Dermis blood vessel endothelial cell (primary cell): ENCODE results near the gene PHOX2A. TPM values are rescaled to one million over a fixed set of nuclear protein-coding genes. Genes with fewer than 3 reads are reported as not detected.

Experiments used
- DNase-seq: peaks from one replicate; pipeline ENCODE4 v3.0.0; 2010
- total RNA-seq: library from RNA; depleted of rRNA; stranded (reverse); fragments of >200 nt; gene quantifications from 2 replicates; pipeline ENCODE4 v1.2.3, GENCODE V29; 2014

Gene PHOX2A
- total RNA-seq, 1 donor from 2014 or later: not detected

DNA sequence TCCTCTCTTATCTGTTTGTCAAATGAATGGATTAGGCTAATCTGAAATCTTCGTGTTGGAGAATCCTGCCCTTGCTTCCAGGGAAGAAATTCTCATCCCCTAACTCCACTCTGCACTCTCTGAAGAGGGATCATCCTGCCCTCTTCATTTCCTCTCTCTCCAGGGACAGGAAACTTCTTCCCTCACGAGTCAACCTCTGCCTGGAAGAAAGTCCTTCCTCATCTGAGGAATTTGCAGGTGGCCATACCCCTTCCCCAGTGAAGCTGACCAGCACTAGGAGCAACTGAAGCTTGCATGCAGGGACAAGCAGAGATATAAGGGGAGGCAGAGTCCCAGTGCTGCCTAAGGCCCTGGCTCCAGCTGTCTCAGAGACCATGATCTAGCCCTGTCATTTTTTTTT is 3.6 kb upstream of the PHOX2A start:
- DNase-seq: no peak

DNA sequence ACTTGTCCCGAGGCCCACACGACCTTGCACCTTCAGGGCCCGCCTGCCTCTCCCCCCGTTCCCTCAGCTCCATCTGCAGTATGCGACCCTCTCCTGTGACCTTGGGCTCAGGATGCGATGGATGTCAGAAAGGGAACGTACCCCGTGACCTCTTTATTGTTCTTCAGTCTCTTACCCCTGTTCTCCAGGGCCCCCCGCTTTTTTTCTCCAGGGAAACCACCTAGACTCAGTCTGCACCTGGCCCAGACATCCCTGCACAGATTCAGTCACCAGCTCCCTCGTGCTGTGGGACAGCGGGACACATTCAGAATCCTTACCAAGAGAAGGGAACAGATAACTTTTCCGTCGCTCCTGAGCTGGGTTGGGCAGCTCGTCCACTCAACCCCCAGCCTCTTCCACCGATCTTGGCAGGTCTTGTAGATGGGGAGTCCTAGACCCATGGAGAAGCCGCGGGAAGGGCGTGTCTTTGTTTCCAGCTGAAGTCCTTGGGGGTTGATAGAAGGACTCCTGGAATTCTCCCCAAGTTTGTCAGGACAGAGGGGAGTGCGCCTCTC is 1.4 kb upstream of the PHOX2A start:
- no peak for DNase-seq

DNA sequence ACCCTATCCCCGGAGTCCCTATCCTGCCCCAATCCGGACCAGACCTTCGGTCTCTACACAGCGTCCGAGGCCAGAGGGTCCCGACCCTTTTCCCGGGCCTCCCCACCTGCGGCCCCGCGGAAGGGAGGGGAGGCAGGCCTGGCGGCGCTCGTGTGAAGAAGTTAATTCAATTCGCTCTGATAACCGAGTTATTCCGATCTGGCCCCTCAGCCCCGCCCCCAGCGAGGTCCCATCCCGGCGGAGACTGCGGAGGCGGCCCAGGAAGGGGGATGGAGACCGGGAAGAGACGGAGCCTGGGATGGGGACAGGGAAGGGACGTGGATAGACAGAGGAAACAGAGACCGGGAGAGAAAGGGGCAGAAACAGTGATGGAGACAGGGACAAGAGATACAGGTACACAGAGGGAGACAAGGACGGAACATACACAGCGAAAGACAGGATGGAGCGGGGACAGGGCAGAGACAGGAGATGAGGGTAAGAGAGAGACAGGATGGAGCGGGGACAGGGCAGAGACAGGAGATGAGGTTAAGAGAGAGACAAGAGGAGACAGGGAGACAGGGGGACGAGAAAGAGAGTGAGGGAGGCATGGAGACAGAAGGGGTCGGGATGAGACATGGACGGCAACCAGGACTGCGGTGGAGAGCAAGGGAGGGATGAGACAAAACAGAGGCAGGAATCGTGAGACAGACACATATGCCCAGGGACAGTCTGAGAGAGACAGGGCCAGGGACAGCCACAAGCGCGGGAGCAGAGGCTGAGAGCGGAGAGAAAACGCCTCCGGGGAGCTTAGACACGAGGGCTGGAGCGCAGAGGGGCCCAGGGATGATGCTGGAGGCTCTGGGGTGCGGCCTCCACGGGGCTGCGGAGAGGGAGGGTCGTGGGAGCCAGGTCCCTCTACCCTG is 636 bp upstream of the PHOX2A start:
- DNase-seq: no peak

DNA sequence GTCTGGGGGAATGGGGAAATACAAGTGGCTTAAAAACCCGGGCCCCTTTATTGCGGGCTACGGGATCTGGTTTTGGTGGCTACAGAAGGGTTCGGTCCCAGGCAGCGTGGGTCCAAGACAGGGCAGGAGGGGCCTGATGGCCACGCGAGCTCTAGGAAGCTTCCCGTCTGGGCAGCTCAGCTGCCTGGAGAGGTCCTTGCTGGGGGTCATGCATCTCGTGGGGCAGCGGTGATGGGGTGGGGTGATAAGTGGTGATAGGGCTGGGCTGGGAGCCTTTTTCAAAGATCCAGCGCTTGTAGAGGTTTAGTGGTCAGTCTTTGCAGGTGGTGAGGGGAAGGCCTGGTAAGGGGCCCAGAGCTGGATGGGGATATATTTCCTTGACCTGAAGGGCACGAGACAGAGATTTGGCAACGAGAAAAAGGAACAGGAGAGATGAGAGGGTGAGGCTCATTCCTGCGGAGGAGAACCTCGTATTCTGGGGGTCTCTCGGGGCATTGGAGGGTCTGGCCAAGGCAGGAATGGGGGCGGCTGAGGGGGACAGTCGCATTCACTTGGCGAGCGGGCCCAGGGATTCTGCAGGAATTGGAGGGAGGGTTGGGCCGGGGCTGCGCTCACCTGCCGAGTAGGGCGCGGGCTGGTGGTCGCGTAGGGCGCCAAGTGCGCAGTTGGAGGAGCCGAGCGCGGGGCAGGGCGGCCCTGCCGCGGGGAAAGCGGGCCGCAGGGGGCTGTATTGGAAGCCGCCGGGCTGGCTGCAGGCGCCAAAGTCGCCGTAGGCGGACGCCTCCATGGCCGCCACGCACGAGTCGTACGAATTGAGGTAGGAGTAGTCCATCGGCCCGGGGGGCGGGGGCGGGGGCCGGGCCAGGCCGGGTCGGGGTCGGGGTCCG is 560 bp downstream of the PHOX2A start:
- DNase-seq: no peak

DNA sequence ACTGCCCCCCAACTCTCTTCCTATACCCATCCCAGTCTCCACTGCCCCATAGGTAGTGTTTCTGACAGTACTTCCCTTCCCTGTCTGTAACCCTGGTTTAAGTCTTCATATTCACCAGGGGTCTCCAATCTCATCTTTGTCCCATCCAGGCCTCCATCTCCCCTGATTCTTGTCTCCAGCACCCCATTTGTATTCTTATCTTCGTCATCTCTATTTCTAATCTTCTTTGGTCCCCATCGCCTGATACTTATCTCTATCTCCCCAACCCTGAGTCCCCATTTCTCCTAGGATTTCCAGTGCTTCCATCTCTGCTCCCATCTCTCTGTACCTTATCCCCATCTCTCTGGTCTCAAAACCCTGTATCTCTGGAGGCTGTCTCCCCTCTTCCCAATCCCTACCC is 1.8 kb downstream of the PHOX2A start:
- no peak for DNase-seq

DNA sequence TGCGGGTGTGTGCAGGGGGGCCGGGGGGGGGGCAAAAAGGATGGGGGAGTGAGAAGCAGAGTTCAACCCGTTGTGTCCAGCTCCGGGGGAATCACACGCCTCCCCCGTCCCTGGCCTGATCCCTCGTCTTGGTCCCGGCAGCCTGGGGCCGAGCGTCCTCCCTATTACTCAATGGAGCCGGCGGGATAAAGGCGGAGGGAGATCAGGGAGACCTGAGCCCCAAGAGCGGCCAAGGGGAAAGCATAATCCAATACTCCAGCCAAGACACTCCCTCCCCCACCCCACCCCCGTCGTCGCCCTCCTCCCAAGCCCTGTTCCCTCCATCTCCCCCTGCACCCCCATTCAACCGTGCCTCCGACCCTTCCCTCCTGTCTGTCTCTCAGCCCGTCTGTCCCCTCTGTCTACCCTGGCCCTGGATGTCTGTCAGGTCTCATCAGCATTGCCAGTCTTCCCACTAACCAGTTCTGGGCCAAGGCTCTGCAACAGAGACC is 2.6 kb downstream of the PHOX2A start:
- no peak for DNase-seq

DNA sequence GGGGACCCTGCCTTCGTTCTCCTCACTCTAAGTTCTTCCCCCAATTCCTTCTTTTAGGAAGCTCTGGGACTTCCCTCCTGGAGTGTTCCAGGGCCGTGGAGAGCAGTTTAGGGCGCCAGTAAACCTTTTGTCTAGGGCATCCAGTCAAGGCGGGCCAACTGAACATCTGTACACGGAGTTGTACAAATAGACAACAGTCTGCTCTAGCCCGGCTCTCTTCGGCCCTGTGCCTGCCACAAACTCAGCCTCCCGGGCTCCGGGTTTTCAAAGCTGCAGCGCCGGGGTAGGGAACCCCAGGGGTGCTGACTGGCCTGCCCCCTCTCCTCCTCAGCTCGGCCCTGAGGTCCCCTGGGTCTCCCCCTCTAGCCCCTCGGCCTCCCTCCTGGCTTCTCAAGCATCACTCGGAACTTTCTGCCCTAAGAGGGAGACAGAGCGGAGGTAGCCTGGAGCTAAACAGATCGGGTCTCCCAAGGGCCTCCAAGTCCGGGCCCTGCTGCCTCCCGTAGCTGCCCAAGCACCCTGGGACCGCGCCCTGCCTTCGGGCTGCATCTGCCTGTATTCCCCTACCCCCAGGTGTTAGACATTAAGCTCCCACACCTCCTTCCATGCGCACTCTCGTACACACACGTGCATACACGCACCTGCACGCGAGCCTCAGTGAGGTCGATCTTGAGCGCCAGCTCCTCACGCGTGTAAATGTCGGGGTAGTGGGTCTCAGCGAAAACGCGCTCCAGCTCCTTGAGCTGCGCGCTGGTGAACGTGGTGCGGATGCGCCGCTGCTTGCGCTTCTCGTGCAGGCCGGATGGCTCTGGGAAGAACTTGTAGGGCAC is 3.3 kb downstream of the PHOX2A start:
- DNase-seq: peak; percentile 17

DNA sequence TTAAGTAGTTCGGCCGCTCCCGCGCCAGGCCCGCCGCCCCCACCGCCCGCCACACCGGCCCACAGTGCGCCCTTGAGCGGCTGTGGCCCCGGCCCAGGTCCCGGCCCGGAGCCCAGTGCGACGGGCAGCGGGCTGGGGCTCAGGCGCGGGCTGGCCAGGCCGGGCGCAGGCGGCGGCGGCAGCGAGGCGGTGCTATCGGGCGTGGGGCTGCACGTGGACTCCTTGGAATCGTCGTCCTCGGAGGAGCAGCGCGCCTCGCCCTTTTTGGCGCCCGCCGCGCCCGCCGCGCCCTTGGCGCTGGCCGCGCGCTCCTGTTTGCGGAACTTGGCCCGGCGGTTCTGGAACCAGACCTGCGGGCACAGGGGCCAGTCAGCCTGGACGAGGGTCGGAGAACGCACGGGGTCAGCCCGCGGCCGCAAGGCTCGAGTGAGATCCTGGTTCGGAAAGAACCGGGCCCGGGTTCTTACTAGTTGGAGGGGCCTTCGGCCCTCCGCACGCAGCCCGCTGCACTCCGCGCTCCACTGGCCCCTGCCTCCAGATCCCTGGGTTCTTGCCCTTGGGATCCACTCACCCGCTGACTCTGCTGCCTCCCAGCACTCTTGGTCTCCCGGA is 4.0 kb downstream of the PHOX2A start:
- DNase-seq: peak; percentile 32

DNA sequence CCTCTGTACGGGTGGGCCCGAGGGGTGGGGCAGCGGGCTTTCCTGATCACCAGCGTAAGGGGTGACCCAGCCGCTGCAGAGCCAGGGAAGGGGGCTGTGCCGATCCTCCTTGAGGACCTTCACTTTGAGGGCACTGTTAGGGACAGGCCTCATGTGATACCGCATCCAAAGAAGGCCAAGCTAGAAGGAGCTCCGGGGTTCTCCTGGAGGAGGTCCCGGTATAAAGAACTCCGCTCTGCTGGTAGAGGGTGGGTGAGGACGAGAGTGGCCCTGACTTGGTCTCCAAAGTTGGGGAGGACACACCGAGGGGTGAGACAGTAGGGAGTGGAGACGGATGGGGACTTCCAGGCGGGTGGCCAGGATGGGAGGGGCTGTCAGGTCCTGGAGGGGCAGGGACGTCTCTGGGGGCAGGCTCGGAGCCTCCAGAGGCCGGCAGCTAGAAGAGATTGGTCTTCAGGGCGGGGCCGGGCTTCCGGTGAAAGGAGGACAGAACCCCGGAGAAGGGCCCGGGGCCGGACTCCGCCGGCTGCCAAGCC is 4.6 kb downstream of the PHOX2A start:
- DNase-seq: no peak

DNA sequence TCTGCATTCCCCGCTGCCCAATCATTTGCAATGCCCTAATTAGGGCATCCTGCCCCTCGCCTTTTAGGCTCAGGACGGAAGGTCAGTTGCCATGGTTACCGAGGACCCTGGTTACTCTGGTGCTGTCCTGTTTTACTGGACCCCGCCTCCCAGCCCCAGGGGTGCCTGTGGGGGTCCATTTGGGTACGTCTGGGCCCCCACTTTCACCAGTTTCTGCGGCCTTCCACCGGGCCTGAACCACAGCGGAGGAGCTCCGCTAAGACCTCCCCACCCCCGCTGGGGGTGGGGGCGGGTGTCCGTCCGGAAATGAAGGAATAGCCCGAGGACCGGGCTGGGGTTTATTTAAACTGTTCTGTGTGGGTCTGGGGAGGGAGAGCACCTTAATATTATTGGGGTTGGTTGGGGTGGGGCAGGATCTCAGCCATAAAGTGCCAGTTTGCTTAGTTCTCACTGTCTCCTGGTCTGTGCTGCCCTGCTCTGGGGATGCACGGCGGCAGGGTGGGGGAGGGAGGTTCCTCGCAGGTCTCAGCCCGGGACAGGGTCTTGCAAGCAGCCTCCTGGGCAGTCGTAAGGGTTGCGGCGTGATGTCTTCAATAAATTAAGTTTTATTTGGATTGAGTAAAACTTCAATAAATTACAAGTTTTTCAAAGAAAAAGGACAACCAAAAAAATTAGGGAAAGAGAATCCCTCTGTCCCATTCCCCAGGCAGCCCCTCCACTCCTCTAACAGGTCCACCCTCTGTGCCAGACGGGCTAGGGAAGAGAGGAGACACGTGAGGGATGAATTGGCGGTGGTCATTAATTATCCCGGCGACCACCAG is 5.3 kb downstream of the PHOX2A start:
- no peak for DNase-seq

DNA sequence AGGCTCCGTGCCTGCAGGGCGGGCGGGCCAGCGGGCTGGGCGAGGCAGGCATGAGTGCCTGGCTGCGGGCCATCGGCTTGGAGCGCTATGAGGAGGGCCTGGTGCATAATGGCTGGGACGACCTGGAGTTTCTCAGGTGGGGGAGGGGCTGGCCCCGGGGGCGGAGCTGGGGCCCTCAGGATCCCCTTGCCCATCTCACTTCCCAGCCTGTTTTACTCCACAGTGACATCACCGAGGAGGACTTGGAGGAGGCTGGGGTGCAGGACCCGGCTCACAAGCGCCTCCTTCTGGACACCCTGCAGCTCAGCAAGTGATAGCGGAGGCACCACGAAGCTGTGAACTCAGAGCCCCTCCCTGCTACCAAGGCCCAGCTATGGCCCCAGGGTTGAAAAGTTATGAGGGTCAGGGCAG is 5.9 kb downstream of the PHOX2A start:
- peak; percentile 73 for DNase-seq

DNA sequence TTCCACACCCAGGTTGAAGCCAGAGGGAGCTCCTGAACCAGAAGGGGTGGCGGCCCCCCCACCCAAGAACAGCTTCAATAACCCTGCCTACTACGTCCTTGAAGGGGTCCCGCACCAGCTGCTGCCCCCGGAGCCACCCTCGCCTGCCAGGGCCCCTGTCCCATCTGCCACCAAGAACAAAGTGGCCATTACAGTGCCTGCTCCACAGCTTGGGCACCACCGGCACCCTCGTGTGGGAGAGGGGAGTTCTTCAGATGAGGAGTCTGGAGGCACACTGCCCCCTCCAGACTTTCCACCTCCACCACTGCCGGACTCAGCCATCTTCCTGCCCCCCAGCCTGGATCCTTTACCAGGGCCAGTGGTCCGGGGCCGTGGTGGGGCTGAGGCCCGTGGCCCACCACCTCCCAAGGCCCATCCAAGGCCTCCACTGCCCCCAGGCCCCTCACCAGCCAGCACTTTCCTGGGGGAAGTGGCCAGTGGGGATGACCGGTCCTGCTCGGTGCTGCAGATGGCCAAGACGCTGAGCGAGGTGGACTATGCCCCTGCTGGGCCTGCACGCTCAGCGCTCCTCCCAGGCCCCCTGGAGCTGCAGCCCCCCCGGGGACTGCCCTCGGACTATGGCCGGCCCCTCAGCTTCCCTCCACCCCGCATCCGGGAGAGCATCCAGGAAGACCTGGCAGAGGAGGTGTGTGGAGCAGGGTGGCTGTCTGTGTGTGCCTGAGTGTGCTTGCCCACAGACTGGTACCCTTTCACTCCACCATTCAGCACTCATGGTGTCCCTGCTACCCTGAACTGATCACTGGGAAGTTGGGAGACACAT is 6.7 kb downstream of the PHOX2A start:
- no peak for DNase-seq

DNA sequence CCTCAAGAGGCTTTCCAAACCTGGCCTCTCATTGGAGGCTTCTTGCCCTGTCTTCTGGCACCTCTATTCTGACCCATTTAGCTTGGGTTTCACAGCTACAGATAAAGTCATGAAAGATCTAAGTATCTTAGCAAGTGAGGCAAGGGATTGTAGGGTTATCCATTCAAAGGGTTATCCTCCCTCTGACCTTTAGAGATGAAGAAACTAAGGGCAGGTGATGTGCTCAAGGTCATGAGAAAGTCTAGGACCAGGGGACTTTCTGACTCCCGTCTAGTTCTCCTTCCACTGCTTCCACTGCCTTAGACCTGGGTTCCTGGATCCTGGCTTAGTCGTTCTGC is 7.2 kb downstream of the PHOX2A start:
- no peak for DNase-seq

DNA sequence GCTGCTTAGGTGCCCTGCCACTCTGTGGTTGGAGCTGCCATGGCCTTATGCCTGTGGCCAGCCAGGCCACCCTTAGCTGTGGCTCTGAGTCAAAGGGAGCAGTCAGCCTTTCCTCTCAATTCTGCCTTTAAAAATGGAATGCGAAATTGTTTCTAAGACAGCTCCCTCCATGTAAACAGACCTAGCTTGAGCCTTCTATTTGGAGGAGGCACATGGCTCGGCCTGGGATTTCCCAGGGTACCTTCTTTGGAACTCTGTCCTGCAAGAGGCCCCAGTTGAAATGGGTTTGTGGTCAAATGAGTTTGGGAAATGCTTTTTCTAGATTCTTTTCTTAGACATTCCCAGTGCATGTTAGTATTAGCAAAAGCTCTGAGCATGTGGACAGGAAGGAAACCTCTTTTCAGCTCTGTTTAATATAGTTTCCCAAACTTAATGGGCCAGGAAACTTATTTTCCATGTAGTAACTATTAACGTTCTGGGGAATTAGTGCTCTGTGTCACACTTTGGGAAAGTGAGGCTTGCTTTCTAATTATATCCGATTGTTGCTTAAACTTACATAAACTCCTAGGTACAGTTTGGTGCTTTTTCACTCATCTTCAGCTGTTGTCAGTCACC is 7.8 kb downstream of the PHOX2A start:
- DNase-seq: peak; percentile 18

DNA sequence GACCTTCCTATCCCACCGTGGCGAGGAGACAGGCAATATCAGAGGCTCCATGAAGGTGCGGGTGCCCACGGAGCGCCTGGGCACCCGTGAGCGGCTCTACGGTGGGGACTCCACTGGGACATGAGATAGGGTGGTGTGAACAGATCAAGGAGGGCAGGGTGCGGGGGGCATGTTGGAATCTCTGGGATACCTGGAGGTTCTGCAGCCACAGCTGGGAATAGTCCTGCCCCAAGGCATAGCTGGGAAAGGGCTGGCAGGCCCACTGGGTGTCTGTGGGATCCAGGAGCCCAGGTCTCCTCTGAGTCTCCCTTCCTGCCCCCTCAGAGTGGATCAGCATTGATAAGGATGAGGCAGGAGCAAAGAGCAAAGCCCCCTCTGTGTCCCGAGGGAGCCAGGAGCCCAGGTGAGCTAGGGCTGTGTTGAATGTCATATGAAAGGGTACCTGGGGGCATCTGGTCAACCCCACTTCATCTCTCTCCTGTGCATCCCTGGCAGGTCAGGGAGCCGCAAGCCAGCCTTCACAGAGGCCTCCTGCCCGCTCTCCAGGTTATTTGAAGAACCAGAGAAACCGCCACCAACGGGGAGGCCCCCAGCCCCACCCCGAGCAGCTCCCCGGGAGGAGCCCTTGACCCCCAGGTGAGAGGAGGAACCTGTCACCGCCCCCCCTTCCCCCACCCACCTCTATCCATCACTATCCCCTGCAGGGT is 8.5 kb downstream of the PHOX2A start:
- DNase-seq: no peak

DNA sequence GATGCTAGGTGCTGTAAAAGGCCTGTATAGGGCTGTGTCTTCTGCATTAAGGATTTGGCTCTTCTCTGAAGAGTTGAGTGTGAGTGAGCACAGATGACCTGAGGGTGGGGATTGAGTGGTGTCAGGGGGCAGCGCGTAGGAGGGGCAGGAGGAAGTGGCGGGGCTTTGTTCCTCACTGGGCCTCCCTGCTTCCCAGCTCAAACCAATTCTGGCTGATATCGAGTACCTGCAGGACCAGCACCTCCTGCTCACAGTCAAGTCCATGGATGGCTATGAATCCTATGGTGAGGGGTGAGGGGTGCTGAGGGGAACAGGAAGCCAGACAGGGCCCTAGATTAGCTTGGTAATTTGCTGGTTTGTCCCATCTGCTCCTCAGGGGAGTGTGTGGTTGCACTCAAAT is 9.1 kb downstream of the PHOX2A start:
- no peak for DNase-seq

DNA sequence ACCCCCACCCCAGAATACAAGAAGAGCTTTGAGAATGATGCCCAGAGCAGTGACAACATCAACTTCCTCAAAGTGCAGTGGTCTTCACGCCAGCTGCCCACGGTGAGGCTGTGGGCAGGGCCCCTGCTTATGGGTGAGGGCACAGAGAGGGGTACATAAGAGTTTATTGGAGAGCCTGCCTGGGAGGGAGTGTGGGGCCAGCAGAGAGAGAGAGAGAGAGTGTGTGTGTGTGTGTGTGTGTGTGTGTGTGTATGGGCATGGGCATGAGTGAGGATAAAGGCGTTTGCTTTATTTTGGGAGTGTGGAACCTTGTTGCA is 9.5 kb downstream of the PHOX2A start:
- DNase-seq: no peak

DNA sequence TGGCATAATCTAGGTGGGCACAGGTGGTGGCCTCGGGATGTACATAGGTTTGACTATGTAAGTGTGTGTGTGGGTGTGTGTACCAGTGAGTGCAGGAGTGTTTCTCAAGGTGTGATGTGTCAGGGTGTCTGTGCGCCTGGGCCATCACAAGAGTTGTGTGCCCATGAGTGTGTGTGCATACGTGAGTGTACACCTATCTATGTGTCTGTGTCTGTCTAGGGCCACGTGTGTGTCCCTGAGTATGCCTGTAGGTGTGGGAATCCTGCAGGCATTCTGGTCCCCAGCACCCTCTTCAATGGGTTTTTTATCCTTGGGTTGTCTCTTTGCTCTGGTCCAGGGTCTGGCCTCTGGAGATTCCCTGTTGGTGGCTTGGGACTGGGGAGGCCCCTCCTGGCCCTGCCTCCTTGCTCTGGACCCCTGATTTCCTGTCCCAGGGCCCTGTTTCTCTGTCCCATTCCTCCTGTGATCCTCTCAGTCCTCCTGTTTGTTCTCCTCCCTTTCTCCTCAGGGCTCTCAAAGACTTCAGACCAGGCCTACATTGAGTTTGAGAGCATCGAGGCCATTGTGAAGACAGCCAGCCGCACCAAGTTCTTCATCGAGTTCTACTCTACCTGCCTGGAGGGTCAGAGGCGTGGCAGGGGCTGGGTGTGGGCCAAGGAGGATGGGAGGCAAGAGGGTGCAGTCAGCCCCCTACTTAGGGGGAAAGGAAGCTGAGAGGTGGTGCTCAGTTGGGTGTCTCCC is 10.0 kb downstream of the PHOX2A start:
- DNase-seq: no peak
